Thyroid gland (tissue), 4 donors: ENCODE data around the gene UBE2V1. TPM values are rescaled to one million over a fixed set of nuclear protein-coding genes. Genes with fewer than 3 reads are reported as not detected.
"Not testable (repeated sequence)": the region's sequence is repeated elsewhere in the genome, so short reads cannot be mapped to it uniquely, and the experiment has no call there.

Experiments
- DNase-seq, 2 donors: peaks; one replicate each; pipeline ENCODE4 v3.0.0-alpha.2; 2019
- H3K27ac ChIP-seq, 3 donors: fragments of 200-600 bp; sonication (generic); 1 replicate in 2 of 3; 2 replicates in 1 of 3; pipeline ENCODE4 v1.5.1; 2016 to 2019; ENCODE audit warnings: mild to moderate bottlenecking in 1 of 3, moderate library complexity in 1 of 3
- H3K27me3 ChIP-seq: fragments of 200-600 bp; sonication (generic); one replicate; pipeline ENCODE4 v1.5.1; 2019
- H3K36me3 ChIP-seq, 2 donors: fragments of 200-600 bp; sonication (generic); one replicate each; pipeline ENCODE4 v1.5.1; 2016 to 2019
- H3K4me1 ChIP-seq, 2 donors: fragments of 200-600 bp; sonication (generic); one replicate each; pipeline ENCODE4 v1.5.1; 2017 to 2019
- H3K4me3 ChIP-seq, 3 donors: fragments of 200-600 bp; sonication (generic); replicated peaks in 1 of 3; 1 replicate in 2 of 3; 2 replicates in 1 of 3; pipeline ENCODE4 v1.5.1; 2016; ENCODE audit warnings: mild to moderate bottlenecking in 1 of 3
- H3K9me3 ChIP-seq: fragments of 200-600 bp; sonication (generic); one replicate; pipeline ENCODE4 v1.5.1; 2017
- POLR2A ChIP-seq, 2 donors: fragments of 450-650 bp; IDR thresholded peaks; one replicate each; pipeline ENCODE4 v1.6.1; 2017; ENCODE audit warnings: antibody characterized with exemption in 2 of 2, mild to moderate bottlenecking in 2 of 2, moderate library complexity in 1 of 2
- WGBS, 2 donors: methylation state at CpG; one replicate each; pipeline ENCODE4 v1.1.5; 2017; 5-methylcytosine and 5-hydroxymethylcytosine counted together
- intact Hi-C: fragments of 100-400 bp; cut with DNase I; formaldehyde crosslinking; loops from one replicate; pipeline ENCODE4 v1.15.1; 2023
- total RNA-seq, 4 donors: library from RNA; depleted of rRNA; stranded (reverse); fragments of >200 nt; gene quantifications; one replicate each; pipeline ENCODE4 v1.2.3, GENCODE V29; 2016
- TF ChIP-seq, protein P1 (sequence below), 6 experiments: fragments of 200-600 bp in 3 of 6; fragments of 450-650 bp in 3 of 6; sonication (generic) in 3 of 6; IDR thresholded peaks; one replicate each; pipeline ENCODE4 v1.5.1; 2016 to 2019; ENCODE audit warnings: antibody characterized with exemption in 6 of 6, mild to moderate bottlenecking in 2 of 6, inconsistent platforms in 1 of 6, moderate library complexity in 1 of 6

UBE2V1 gene
- 100 to 1,000 TPM in 1 of 4 donors, 10 to 100 TPM in 3; 77.3 to 110 (median 92.3) TPM for total RNA-seq

DNA sequence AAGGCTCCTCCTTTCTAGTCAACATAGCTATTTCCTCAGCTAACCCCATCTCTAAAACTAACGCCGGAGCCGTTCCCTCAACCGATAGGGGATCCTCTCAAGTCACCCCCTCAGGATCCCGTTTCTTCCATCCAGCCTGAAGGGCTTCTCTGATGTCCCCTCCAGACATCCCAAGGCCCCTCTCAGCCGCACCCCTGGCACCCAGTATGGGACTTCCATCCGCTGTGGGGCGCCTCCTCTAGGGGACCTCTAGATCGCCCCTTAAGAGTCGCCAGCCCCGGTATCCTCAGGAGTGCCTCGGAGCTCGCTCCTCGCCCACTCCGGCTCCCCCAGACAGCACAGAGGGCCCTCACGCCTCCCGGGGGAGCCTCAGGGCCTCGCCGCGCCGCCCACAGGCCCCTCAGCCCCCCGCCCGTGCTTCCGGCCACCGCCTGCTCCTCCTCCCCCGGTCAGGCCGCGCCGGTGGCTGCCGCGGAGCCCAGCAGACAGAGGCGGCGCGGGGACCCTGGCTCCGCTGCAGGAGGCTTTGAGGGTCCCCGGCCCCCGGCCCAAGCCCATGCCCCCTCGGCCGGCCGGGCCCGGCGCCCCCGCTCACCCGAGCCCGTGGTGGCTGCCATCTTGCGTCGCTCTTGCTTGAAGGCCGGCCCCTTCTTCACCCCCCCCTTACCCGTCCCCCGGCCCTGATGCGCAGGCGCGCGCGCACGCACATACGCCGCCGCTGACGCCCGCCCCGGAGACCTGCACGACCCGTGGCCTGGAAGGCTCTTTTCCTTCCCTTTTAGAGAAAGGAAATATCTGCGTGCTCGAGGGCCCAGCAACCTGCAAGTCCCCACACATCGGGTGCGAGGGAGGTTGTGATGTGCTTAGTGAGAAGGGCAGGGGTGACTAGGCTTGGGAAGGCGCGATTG, at the start of gene UBE2V1:
UBE2V1 (minus strand) TSS at position 639 of the 908 bp plus-strand sequence; CDS start at position 617, 22 bp downstream.
- WGBS, 2 donors, result 1% methylated on average over 16 to 30 of the region's 70 CpGs
- peak within 1 kb of the TSS; percentile 78 to 99 (median 97) for H3K27ac ChIP-seq
- DNase-seq, result peak; percentile 88 to 92
- intact Hi-C loops, result no loop called here
- H3K4me3 ChIP-seq, result peak within 1 kb of the TSS; percentile 70 to 99 (median 84)
- no peaks in the 10 kb centered on the region for H3K36me3 ChIP-seq
- H3K27me3 ChIP-seq, result no peaks in the 10 kb centered on the region
- H3K9me3 ChIP-seq, result no peaks in the 10 kb centered on the region
- peaks cover 45 to 65% of the 10 kb centered on the region in 2 donors for H3K4me1 ChIP-seq
- TF ChIP-seq POLR2A (IDR thresholded peaks at IDR 0.05), result peak; percentile 72 to 90
- TF ChIP-seq, protein P1, sequence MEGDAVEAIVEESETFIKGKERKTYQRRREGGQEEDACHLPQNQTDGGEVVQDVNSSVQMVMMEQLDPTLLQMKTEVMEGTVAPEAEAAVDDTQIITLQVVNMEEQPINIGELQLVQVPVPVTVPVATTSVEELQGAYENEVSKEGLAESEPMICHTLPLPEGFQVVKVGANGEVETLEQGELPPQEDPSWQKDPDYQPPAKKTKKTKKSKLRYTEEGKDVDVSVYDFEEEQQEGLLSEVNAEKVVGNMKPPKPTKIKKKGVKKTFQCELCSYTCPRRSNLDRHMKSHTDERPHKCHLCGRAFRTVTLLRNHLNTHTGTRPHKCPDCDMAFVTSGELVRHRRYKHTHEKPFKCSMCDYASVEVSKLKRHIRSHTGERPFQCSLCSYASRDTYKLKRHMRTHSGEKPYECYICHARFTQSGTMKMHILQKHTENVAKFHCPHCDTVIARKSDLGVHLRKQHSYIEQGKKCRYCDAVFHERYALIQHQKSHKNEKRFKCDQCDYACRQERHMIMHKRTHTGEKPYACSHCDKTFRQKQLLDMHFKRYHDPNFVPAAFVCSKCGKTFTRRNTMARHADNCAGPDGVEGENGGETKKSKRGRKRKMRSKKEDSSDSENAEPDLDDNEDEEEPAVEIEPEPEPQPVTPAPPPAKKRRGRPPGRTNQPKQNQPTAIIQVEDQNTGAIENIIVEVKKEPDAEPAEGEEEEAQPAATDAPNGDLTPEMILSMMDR (IDR thresholded peaks at IDR 0.05), result peak in 3 of 6 experiments; percentile 8 to 29 (median 13)

DNA sequence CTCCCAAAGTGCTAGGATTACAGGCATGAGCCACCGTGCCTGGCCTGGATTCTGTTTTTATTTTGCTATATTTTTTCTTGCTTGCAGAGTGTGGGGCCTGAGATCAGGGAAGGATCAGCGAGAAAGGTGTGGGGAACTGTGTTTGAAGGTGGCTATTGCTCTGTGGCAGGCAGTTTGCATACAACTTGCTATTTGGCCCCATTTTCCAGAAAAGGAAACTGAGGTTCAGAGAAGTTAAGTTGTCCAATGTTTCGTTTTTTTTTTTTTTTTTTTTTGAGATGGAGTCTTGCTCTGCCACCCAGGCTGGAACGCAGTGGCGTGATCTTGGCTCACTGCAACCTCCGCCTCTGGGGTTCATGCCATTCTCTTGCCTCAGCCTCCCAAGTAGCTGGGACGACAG, 48.5 kb upstream of the UBE2V1 start:
- H3K4me3 ChIP-seq, H3K9me3 ChIP-seq, H3K27ac ChIP-seq, H3K36me3 ChIP-seq, H3K27me3 ChIP-seq, intact Hi-C loops, DNase-seq: not testable (repeated sequence)
- WGBS, 2 donors, result 85 to 87% methylated on average over 7 of the region's 7 CpGs
- peaks cover 9 to 11% of the 10 kb centered on the region in 2 donors for H3K4me1 ChIP-seq

GRCh38 chr20:50153500-50154377, 40.8 kb upstream of the UBE2V1 start, which contains the start of gene PEDS1:
PEDS1 (minus strand) TSS chr20:50153723; CDS start chr20:50153637, 86 bp downstream.
- Histone ChIP-seq H3K4me3 (peak within 1 kb of the TSS; percentile 77 to 84 (median 80)), H3K36me3 (no peaks in the 10 kb centered on the region), H3K27ac (peak within 1 kb of the TSS; percentile 81 to 92 (median 89)), H3K4me1 (peaks cover 42 to 45% of the 10 kb centered on the region in 2 donors), H3K9me3 (no peaks in the 10 kb centered on the region), H3K27me3 (no peaks in the 10 kb centered on the region)
- intact Hi-C loops, result loop anchor here (10.0 kb wide), 1 partner anchor 169 kb away; the partner anchor contains the start of gene SNAI1
- TF ChIP-seq, protein P1 (IDR thresholded peaks at IDR 0.05), result peak in 2 of 6 experiments; percentile 9 to 15
- TF ChIP-seq POLR2A (IDR thresholded peaks at IDR 0.05), result peak; percentile 93 to 96
- peak; percentile 91 to 92 for DNase-seq
- 15 to 27% methylated on average over 7 to 19 of the region's 99 CpGs for WGBS, 2 donors

DNA sequence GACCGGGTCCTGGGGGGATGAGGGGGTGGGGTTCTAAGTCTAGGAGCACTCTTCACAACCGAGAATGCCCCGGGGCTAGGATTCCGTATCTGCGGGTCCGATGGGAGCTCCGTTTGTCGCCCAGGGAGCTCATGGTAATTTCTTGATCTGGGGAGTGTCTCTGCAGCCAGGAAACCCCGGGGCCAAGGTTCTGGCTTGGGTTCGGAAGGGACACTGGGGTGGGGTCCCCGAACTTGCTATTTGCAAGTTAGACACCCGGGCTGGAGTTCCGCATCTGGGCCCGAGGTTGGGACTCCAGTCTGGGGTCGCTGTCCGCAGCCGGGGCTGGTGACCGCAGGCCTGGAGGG, 40.2 kb upstream of the UBE2V1 start:
- Histone ChIP-seq H3K27me3 (no peaks in the 10 kb centered on the region), H3K4me1 (peaks cover 42 to 51% of the 10 kb centered on the region in 2 donors), H3K4me3 (peak overlapping the region; percentile 77 to 84 (median 80)), H3K36me3 (peaks cover 0 to 6% of the 10 kb centered on the region in 2 donors), H3K9me3 (no peaks in the 10 kb centered on the region), H3K27ac (peak overlapping the region; percentile 81 to 92 (median 89))
- DNase-seq, result no peak
- 2% methylated on average over 7 of the region's 18 CpGs; no CpG with 5 or more reads in 1 of the 2 donors for WGBS, 2 donors
- TF ChIP-seq, protein P1 (IDR thresholded peaks at IDR 0.05), result no peak
- no peak for TF ChIP-seq POLR2A (IDR thresholded peaks at IDR 0.05)
- intact Hi-C loops, result loop anchor here (10.0 kb wide), 1 partner anchor 168 kb away; the partner anchor contains the start of gene SNAI1
